ENCODE measurements around the gene SRSF10.

- TF ChIP-seq CTCF (IDR thresholded peaks at IDR 0.05; ENCODE audit: low read depth, low read length) (no peak), EZH2phosphoT487 (IDR thresholded peaks at IDR 0.05; ENCODE audit: low read depth) (no peak)
Observed at GRCh38 chr1:23936481-23937176, 43.5 kb downstream of the SRSF10 start.
